Hepatocyte (in vitro differentiated cells): ENCODE data around the gene ETHE1.

Experiments used
- CTCF ChIP-seq: fragments of 200-600 bp; sonication (generic); IDR thresholded peaks from 2 replicates; pipeline ENCODE4 v1.5.1; 2016; ENCODE audit warnings: antibody characterized with exemption, mild to moderate bottlenecking; ENCODE audit not compliant: poor library complexity
- EZH2 ChIP-seq: fragments of 200-600 bp; sonication (generic); IDR thresholded peaks from 2 replicates; pipeline ENCODE4 v1.6.1; 2016; ENCODE audit warnings: antibody characterized with exemption, mild to moderate bottlenecking, borderline replicate concordance

- no peak for TF ChIP-seq CTCF
- TF ChIP-seq EZH2, result no peak
These were observed 64.6 kb downstream of the ETHE1 start for GRCh38 chr19:43462383-43462782.
